Activated naive CD4-positive, alpha-beta T cell treated with Interleukin-2 at 50 U/mL for 16 hours (primary cell): ENCODE data around the gene KDM5B.

Experiments used
- DNase-seq: peaks from one replicate; pipeline ENCODE4 v3.0.0-alpha.2; 2020

KDM5B gene

DNA sequence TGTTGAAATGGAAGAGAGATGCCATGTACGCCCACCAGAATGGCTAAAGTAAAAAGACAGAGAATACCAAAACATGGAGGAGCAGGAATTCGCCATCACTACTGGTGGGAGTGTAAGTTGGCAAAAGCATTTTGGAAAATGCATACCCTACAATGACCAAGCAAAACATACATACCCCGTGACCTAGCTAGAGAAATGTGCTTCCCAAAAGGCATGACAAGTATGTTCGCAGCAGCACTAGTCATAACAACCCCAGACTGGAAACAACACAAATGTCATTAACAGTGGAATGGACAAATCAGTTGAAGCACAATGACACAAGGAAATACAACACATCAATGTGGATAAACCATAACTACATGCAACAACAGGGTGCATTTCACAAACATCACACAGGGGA, 125.2 kb downstream of the KDM5B start:
- no peak for DNase-seq

DNA sequence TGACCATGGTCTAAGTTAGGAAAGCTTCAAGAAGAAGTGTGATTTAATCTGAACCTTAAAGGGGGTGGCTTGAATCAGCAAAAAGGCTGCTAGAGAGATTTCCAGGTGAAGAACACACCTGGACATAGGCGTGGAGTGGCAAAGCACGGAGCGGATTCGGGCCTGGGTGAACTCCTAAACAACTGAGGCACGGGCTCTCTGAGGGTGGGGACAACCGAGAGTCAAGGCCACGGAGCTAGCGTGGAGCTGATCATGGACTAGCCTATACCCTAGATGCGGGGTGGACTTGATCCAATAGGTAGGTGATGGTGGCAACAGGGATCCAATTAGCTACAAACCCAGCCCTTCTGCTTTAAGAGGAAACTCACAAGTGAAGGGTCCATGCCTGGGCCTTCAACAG, 125.7 kb downstream of the KDM5B start:
- DNase-seq: no peak

DNA sequence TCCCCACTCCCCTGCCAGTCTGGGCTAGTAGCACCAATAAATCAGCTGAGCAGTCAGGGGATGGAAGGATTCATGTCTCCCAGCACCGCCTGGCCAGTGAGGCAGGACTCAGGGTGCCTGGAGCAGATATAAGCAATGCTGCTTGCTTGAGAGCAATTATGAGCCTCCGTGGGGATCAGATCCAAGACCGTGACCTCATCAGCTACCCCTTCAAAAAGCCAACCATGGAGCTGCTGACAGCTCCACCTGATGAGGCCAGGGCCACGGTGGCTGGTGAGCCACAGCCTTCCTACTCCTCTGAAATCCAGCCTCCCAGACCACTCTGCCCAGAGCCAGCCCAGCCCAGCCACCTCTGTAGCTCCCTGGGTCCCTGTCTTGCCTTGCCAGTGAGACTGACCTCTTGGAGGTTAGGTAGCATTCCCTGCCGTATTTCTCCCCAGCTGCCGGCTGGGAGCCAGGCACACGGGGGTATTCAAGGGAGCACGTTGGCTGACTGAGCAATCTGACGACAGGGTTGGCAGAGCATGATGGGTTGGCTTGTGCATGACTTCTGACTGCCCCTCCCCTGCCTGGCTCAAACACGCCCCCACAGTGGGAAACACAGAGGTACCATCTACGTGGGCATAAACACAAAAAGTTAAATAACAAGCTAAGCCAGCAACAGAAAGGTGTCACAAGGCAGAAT, 126.3 kb downstream of the KDM5B start:
- DNase-seq: no peak

DNA sequence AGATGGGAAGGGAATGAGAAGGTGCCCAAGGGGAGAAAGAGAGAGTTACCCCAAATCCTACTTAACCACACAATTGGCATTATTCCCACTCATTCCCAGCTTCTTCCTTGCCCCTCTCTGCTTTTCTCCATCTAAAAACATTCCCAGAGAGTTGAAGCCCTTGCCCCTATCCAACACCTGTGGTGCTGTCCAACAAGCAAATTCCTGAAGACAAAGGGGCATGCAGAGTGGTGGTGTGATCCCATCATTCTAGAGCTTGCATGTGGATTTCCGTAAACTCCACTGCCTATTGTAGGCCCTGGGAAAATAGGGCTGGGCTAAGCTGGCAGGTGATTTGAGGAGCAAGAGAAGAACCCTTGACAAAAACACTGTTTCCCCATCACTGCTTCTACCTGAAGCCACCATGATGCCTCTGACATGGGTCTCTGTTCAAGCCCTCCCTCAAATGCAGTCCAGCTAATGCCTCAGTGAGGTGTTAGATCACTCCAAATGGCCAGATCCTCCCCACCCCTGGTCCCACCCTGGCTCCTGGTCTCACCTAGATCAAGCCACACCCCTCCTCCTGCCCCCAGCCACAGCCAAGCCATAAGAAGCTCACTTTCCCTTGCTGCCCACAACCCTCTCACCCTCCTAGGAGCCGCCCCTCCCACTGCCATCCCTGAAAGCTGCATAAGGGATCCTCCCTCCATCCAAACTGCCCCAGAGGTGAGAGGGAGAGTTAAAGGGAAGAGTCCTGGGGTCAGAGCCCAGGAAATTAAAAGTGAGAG, 127.5 kb downstream of the KDM5B start:
- DNase-seq: no peak

DNA sequence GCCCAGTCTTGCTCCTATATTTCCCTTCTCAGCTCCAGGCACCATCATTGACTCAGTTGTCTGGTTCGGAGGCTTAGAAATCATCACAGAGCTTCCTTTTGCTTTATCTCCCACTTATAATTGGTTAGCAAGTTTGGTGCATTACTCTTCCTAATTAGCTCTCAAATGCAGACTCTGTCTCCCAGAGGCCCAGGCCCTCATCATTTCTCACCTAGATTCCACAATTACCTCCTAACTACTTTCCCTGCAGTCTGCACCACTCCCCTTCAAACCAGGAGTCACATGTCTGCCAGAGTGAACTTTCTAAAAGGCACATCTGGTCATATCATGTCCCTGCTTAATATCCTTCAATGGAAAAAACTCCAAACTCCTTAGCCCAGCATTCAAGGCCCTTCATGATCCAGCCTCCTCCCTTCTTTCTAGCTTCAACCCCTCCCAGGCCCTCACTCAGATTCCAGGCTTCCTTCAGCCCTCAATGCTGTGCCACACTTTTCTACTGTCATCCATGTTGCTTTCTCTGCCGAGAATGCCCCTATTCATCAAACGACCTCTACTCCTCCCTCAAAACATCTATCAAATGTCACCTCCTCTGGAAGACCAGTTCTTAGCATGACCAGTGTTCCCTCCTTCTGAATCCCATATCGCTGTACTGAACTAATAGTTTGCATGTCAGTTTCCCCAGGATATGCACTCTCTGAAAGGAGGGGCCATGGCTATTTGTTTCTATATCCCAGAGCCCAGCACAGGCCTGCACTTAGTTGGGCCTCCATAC, 128.6 kb downstream of the KDM5B start:
- DNase-seq: no peak

DNA sequence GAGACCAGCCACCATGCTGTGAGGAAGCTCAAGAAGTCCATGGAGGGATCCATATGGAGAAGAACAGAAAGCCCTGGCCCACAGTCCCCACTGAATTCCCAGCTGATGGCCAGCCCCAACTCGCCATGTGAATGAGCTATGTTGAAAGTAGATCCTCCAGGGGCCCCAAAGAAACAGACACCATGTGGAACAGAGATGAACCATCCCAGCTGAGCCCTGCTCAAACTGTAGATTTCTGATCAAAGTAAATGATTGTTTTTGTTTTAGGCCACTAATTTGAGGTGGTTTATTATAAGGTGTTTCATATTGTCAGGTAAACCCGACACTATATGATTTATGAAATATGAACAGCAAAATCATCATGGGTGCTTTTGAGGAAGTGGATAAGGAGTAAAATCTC, 130.8 kb downstream of the KDM5B start:
- no peak for DNase-seq
